HepG2 (cell line): Measurements from ENCODE around the gene GSTM4. TPM values are rescaled to one million over a fixed set of nuclear protein-coding genes. Genes with fewer than 3 reads are reported as not detected.

Experiments
- ATAC-seq: fragments of 200-7000 bp; cut with Tn5 transposase; 3 replicates; pipeline ENCODE4 v1.9.1; 2020; ENCODE audit warnings: mild to moderate bottlenecking, moderate library complexity
- BruUV-seq: library from RNA; stranded (reverse); fragments of 400-500 nt; replicated peaks from 2 replicates; lab custom pipeline; 2021; lab: Mats Ljungman, UMichigan
- CTCF ChIA-PET: fragments of 300-600 bp; formaldehyde crosslinking; extraction: SDS; loops from one replicate; lab custom pipeline; 2021; ENCODE audit warnings: low total read pairs, inconsistent platforms, low intra/inter-chr PET ratio; lab: Yijun Ruan, JAX
- POLR2A ChIA-PET: fragments of 350-600 bp; sonication (Branson Sonifier 250); formaldehyde crosslinking; loops from one replicate; lab custom pipeline; 2020; ENCODE audit warnings: antibody characterized with exemption, inconsistent platforms; lab: Yijun Ruan, JAX
- DNase-seq: peaks from one replicate; pipeline ENCODE4 v3.0.0-alpha.2; 2015; ENCODE audit warnings: low spot score
- FAIRE-seq: peaks from 3 replicates; lab custom pipeline; 2011; peaks lifted over from hg19 to GRCh38; lab: Jason Lieb, UNC
- H2AFZ ChIP-seq: one replicate; pipeline ENCODE4 v1.6.1; 2011; ENCODE audit warnings: low read length, inconsistent platforms
- H3K27ac ChIP-seq: fragments of 300-600 bp; 3 replicates; pipeline ENCODE4 v1.8.0; 2011; ENCODE audit warnings: mixed run types, mild to moderate bottlenecking, mixed read lengths, low read length, inconsistent platforms; ENCODE audit not compliant: insufficient read depth; ENCODE audit errors: extremely low read length
- H3K27me3 ChIP-seq, 2 experiments: fragments of 200-600 bp in 1 of 2; 2 replicates in 1 of 2; 3 replicates in 1 of 2; pipeline versions ENCODE4 v1.6.0 to v1.8.0; 2011; ENCODE audit warnings: low read length in 2 of 2, mild to moderate bottlenecking in 2 of 2, moderate library complexity in 2 of 2, inconsistent platforms in 1 of 2; ENCODE audit not compliant: insufficient read depth in 2 of 2, control insufficient read depth in 1 of 2
- H3K36me3 ChIP-seq, 2 experiments: fragments of 200-600 bp in 1 of 2; replicated peaks in 1 of 2; 2 replicates in 1 of 2; 3 replicates in 1 of 2; pipeline versions ENCODE4 v1.5.1 to v1.8.0; 2011; ENCODE audit warnings: low read length in 2 of 2, inconsistent platforms in 1 of 2; ENCODE audit not compliant: insufficient read depth in 2 of 2, control insufficient read depth in 1 of 2
- H3K4me1 ChIP-seq: 2 replicates; pipeline ENCODE4 v1.5.1; 2012; ENCODE audit warnings: low read length, inconsistent platforms; ENCODE audit not compliant: insufficient read depth
- H3K4me2 ChIP-seq: 2 replicates; pipeline ENCODE4 v1.6.0; 2011; ENCODE audit warnings: low read depth, low read length, inconsistent platforms
- H3K4me3 ChIP-seq, 3 experiments: fragments of 200-600 bp in 1 of 3; sonication (generic), shearing (Covaris generic) in 1 of 3; replicated peaks in 1 of 3; 2 replicates each; pipeline ENCODE4 v1.5.1; 2011 to 2016; ENCODE audit warnings: low read length in 3 of 3, inconsistent platforms in 2 of 3, low read depth in 2 of 3, mild to moderate bottlenecking in 2 of 3, control low read depth in 1 of 3, mixed read lengths in 1 of 3; ENCODE audit not compliant: insufficient read depth in 1 of 3
- H3K79me2 ChIP-seq: one replicate; pipeline ENCODE4 v1.6.1; 2011; ENCODE audit warnings: low read length, inconsistent platforms; ENCODE audit not compliant: insufficient read depth
- H3K9ac ChIP-seq: 2 replicates; pipeline ENCODE4 v1.6.0; 2011; ENCODE audit warnings: mild to moderate bottlenecking, low read depth, low read length, inconsistent platforms; ENCODE audit not compliant: insufficient read depth
- H3K9me3 ChIP-seq: 2 replicates; pipeline ENCODE4 v1.5.1; 2012; ENCODE audit warnings: mild to moderate bottlenecking, low read length
- H4K20me1 ChIP-seq: 2 replicates; pipeline ENCODE4 v1.6.0; 2011; ENCODE audit warnings: inconsistent platforms, mild to moderate bottlenecking, low read length, moderate library complexity; ENCODE audit not compliant: insufficient read depth
- CBX1 ChIP-seq: IDR thresholded peaks from one replicate; pipeline ENCODE4 v1.6.1; 2016; ENCODE audit warnings: antibody characterized with exemption, low read depth
- GATA4 ChIP-seq: sonication (generic); IDR thresholded peaks from 2 replicates; pipeline ENCODE4 v1.6.1; 2016; ENCODE audit warnings: antibody characterized with exemption, low read depth, borderline replicate concordance
- HES4 ChIP-seq: sonication (generic); formaldehyde crosslinking; IDR thresholded peaks from 2 replicates; pipeline ENCODE4 v1.9.0; 2021; ENCODE audit warnings: mild to moderate bottlenecking, missing genetic modification reagents, borderline replicate concordance
- NFKBIZ ChIP-seq: IDR thresholded peaks from 2 replicates; pipeline ENCODE4 v1.6.1; 2018; ENCODE audit warnings: missing genetic modification reagents, missing compliant biosample characterization
- SIX4 ChIP-seq: sonication (generic); formaldehyde crosslinking; IDR thresholded peaks from 2 replicates; pipeline ENCODE4 v1.4.0; 2020; ENCODE audit warnings: missing genetic modification reagents
- SRSF9 ChIP-seq: fragments of 200-400 bp; formaldehyde crosslinking; IDR thresholded peaks from 2 replicates; pipeline ENCODE4 v1.6.1; 2018; ENCODE audit warnings: borderline replicate concordance, mild to moderate bottlenecking, low read depth, low read length; ENCODE audit not compliant: insufficient read depth, poor library complexity, severe bottlenecking
- ZBTB44 ChIP-seq: sonication (generic); formaldehyde crosslinking; IDR thresholded peaks from 2 replicates; pipeline ENCODE4 v1.4.0; 2020; ENCODE audit warnings: missing genetic modification reagents
- ZBTB7B ChIP-seq: sonication (generic); formaldehyde crosslinking; IDR thresholded peaks from 2 replicates; pipeline ENCODE4 v1.4.0; 2020; ENCODE audit warnings: missing genetic modification reagents
- ZNF121 ChIP-seq: sonication (generic); formaldehyde crosslinking; IDR thresholded peaks from 2 replicates; pipeline ENCODE4 v1.5.0; 2020; ENCODE audit warnings: mild to moderate bottlenecking, missing genetic modification reagents
- ZNF572 ChIP-seq: sonication (generic); formaldehyde crosslinking; IDR thresholded peaks from 2 replicates; pipeline ENCODE4 v1.5.1; 2020; ENCODE audit warnings: mild to moderate bottlenecking, missing genetic modification reagents
- ZNF670 ChIP-seq: sonication (generic); formaldehyde crosslinking; IDR thresholded peaks from 2 replicates; pipeline ENCODE4 v1.8.0; 2022; ENCODE audit warnings: mild to moderate bottlenecking, missing genetic modification reagents, borderline replicate concordance
- ZNF782 ChIP-seq: sonication (generic); formaldehyde crosslinking; IDR thresholded peaks from 2 replicates; pipeline ENCODE4 v1.4.0; 2020; ENCODE audit warnings: missing genetic modification reagents, mild to moderate bottlenecking, borderline replicate concordance
- WGBS: methylation state at CpG from one replicate; pipeline ENCODE4 v1.1.6; 2017; ENCODE audit warnings: low lambda C conversion rate; 5-methylcytosine and 5-hydroxymethylcytosine counted together
- in situ Hi-C: cut with HindIII; loops from 2 replicates; pipeline ENCODE4 v1.10.0; 2017; ENCODE audit warnings: low pct_unique_long_range_greater_than_20kb; ENCODE audit not compliant: extremely low pct_ligation_motif_present
- intact Hi-C: fragments of 100-400 bp; cut with micrococcal nuclease; formaldehyde crosslinking; loops from one replicate; pipeline ENCODE4 v1.10.0; 2022; ENCODE audit not compliant: unreplicated experiment
- polyA plus RNA-seq, 8 experiments: library from polyadenylated mRNA; depleted of rRNA in 3 of 8; stranded (reverse) in 7 of 8; unstranded in 1 of 8; fragments of >200 nt; fragmentation: Illumina TruSeq in 4 of 8; extraction: Trizol in 4 of 8; gene quantifications; 2 replicates each; pipeline versions ENCODE4 v1.2.1 to v1.2.3, GENCODE V29; 2011 to 2016; ENCODE audit warnings: low read depth in 4 of 8, missing spikeins in 1 of 8, mixed read lengths in 1 of 8; ENCODE audit not compliant: insufficient read depth in 1 of 8
- total RNA-seq, 5 experiments: library from RNA; depleted of rRNA; stranded (reverse); fragments of >200 nt; fragmentation: Illumina TruSeq; extraction: Trizol; gene quantifications; 2 replicates each; pipeline ENCODE4 v1.2.3, GENCODE V29; 2016; ENCODE audit warnings: low read depth in 1 of 5
- TF ChIP-seq, protein P1 (sequence below): sonication (generic); formaldehyde crosslinking; IDR thresholded peaks from 2 replicates; pipeline ENCODE4 v1.5.0; 2020; ENCODE audit warnings: mild to moderate bottlenecking, missing genetic modification reagents, borderline replicate concordance
- TF ChIP-seq, protein P2 (sequence below): sonication (generic); formaldehyde crosslinking; conservative IDR thresholded peaks from 2 replicates; pipeline ENCODE4 v1.4.0; 2020; ENCODE audit warnings: missing genetic modification reagents

GSTM4 gene
- total and polyA plus RNA-seq, 2 of the 13 experiments (the other 11 are each of a cell fraction or from before 2014, with no cell fraction given) = 25.3 to 40.8 TPM

DNA sequence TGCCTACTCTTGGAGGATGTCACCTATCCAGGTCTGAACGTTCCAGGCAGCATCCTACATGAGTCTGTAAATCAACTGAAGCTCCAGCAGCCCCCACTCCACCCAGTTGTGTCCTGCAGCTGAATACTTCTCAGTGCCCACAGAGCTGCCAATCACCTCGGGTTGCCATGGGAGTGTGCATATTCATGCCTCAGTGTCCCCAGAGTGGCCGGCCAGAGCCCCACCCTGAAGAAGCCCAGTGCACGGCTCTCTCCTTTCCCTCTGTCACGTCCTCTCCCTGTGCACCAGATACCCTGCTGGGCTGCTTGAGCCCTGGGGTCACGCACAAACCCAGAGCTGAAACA, 16.1 kb upstream of the GSTM4 start:
- ChIA-PET POLR2A (interaction anchor here (0.7 to 3.8 kb wide), 11 partner anchors 11 to 145 kb away, joined by 3 to 23 read pairs (median 4); partner anchors contain the start of genes EPS8L3, GNAI3, GSTM2 and GSTM4), CTCF (interaction anchor here (1.1 to 2.6 kb wide), 3 partner anchors 10 to 134 kb away, joined by 3 to 13 read pairs (median 7); no protein-coding TSS in a partner anchor)
- H3K27me3 ChIP-seq = 0 out of 5 replicates have a peak, but pooled peaks cover 0 to 3% of the 10 kb centered on the region in 2 experiments
- FAIRE-seq (no peak), ATAC-seq (peak; percentile 16), DNase-seq (no peak)
- H3K9me3 ChIP-seq = no peaks in the 10 kb centered on the region
- H3K4me3 ChIP-seq = no peak overlapping the region
- H2AFZ ChIP-seq = no peak overlapping the region
- H3K4me1 ChIP-seq = peaks cover 39% of the 10 kb centered on the region
- H3K79me2 ChIP-seq = no peaks in the 10 kb centered on the region
- H4K20me1 ChIP-seq = no peaks in the 10 kb centered on the region
- no peaks in the 10 kb centered on the region for H3K36me3 ChIP-seq
- intact Hi-C loops (loop anchor here (2.0 to 5.0 kb wide), 2 partner anchors 97 to 352 kb away; no protein-coding TSS in a partner anchor), in situ Hi-C loops (loop anchor here (5.0 to 10.0 kb wide), 3 partner anchors 67 to 345 kb away; partner anchors contain the start of gene AHCYL1)
- no TSS peak for BruUV-seq
- peak overlapping the region; percentile 29; the same call in 1 of the 2 replicates for H3K4me2 ChIP-seq
- 19% methylated on average over 5 of the region's 6 CpGs for WGBS
- no peak overlapping the region for H3K9ac ChIP-seq
- no peak overlapping the region for H3K27ac ChIP-seq
- TF ChIP-seq ZNF572 (CRISPR knock-in tag) = no peak
- TF ChIP-seq, protein P1, sequence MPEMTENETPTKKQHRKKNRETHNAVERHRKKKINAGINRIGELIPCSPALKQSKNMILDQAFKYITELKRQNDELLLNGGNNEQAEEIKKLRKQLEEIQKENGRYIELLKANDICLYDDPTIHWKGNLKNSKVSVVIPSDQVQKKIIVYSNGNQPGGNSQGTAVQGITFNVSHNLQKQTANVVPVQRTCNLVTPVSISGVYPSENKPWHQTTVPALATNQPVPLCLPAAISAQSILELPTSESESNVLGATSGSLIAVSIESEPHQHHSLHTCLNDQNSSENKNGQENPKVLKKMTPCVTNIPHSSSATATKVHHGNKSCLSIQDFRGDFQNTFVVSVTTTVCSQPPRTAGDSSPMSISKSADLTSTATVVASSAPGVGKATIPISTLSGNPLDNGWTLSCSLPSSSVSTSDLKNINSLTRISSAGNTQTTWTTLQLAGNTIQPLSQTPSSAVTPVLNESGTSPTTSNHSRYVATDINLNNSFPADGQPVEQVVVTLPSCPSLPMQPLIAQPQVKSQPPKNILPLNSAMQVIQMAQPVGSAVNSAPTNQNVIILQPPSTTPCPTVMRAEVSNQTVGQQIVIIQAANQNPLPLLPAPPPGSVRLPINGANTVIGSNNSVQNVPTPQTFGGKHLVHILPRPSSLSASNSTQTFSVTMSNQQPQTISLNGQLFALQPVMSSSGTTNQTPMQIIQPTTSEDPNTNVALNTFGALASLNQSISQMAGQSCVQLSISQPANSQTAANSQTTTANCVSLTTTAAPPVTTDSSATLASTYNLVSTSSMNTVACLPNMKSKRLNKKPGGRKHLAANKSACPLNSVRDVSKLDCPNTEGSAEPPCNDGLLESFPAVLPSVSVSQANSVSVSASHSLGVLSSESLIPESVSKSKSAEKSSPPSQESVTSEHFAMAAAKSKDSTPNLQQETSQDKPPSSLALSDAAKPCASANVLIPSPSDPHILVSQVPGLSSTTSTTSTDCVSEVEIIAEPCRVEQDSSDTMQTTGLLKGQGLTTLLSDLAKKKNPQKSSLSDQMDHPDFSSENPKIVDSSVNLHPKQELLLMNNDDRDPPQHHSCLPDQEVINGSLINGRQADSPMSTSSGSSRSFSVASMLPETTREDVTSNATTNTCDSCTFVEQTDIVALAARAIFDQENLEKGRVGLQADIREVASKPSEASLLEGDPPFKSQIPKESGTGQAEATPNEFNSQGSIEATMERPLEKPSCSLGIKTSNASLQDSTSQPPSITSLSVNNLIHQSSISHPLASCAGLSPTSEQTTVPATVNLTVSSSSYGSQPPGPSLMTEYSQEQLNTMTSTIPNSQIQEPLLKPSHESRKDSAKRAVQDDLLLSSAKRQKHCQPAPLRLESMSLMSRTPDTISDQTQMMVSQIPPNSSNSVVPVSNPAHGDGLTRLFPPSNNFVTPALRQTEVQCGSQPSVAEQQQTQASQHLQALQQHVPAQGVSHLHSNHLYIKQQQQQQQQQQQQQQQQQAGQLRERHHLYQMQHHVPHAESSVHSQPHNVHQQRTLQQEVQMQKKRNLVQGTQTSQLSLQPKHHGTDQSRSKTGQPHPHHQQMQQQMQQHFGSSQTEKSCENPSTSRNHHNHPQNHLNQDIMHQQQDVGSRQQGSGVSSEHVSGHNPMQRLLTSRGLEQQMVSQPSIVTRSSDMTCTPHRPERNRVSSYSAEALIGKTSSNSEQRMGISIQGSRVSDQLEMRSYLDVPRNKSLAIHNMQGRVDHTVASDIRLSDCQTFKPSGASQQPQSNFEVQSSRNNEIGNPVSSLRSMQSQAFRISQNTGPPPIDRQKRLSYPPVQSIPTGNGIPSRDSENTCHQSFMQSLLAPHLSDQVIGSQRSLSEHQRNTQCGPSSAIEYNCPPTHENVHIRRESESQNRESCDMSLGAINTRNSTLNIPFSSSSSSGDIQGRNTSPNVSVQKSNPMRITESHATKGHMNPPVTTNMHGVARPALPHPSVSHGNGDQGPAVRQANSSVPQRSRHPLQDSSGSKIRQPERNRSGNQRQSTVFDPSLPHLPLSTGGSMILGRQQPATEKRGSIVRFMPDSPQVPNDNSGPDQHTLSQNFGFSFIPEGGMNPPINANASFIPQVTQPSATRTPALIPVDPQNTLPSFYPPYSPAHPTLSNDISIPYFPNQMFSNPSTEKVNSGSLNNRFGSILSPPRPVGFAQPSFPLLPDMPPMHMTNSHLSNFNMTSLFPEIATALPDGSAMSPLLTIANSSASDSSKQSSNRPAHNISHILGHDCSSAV (CRISPR knock-in tag) = no peak
- no peak for TF ChIP-seq HES4
- no peak for TF ChIP-seq ZBTB7B (CRISPR knock-in tag)
- TF ChIP-seq ZNF121 = no peak
- no peak for TF ChIP-seq ZNF782 (CRISPR knock-in tag)
- TF ChIP-seq, protein P2, sequence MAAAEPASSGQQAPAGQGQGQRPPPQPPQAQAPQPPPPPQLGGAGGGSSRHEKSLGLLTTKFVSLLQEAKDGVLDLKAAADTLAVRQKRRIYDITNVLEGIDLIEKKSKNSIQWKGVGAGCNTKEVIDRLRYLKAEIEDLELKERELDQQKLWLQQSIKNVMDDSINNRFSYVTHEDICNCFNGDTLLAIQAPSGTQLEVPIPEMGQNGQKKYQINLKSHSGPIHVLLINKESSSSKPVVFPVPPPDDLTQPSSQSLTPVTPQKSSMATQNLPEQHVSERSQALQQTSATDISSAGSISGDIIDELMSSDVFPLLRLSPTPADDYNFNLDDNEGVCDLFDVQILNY (CRISPR knock-in tag) = no peak
- no peak for TF ChIP-seq CBX1
- TF ChIP-seq ZNF670 (CRISPR knock-in tag) = no peak
- TF ChIP-seq NFKBIZ (CRISPR knock-in tag) = no peak
- TF ChIP-seq GATA4 = no peak
- no peak for TF ChIP-seq ZBTB44
- no peak for TF ChIP-seq SIX4 (CRISPR knock-in tag)
- TF ChIP-seq SRSF9 = no peak
